DOHH2 (cell line): ENCODE data around the gene ARL4C.

ENCODE experiments used
- H3F3A ChIP-seq: fragments of 200-600 bp; sonication (generic), shearing (Covaris generic); 2 replicates; pipeline ENCODE4 v1.6.0; 2016; ENCODE audit warnings: antibody characterized with exemption, mild to moderate bottlenecking; ENCODE audit not compliant: control insufficient read depth, insufficient read depth
- H3K27ac ChIP-seq: fragments of 200-600 bp; sonication (generic); 2 replicates; pipeline ENCODE4 v1.5.1; 2014; ENCODE audit warnings: low read depth, mild to moderate bottlenecking, low read length, moderate library complexity
- H3K27me3 ChIP-seq: fragments of 200-600 bp; sonication (generic); 2 replicates; pipeline ENCODE4 v1.6.1; 2014; ENCODE audit warnings: mild to moderate bottlenecking, low read length, mixed read lengths; ENCODE audit not compliant: control insufficient read depth
- H3K36me3 ChIP-seq: fragments of 200-600 bp; sonication (generic); 2 replicates; pipeline ENCODE4 v1.6.1; 2014; ENCODE audit warnings: mild to moderate bottlenecking, low read length, moderate library complexity, mixed read lengths; ENCODE audit not compliant: control insufficient read depth
- H3K4me1 ChIP-seq: fragments of 200-600 bp; sonication (generic); 2 replicates; pipeline ENCODE4 v1.6.1; 2014; ENCODE audit warnings: mild to moderate bottlenecking, low read length, mixed read lengths; ENCODE audit not compliant: control insufficient read depth
- H3K4me2 ChIP-seq: fragments of 200-600 bp; sonication (generic); 2 replicates; pipeline ENCODE4 v1.6.0; 2014; ENCODE audit warnings: mild to moderate bottlenecking, low read length, moderate library complexity
- H3K4me3 ChIP-seq: fragments of 200-600 bp; sonication (generic); 2 replicates; pipeline ENCODE4 v1.5.1; 2014; ENCODE audit warnings: mild to moderate bottlenecking, low read length, mixed read lengths
- H3K79me2 ChIP-seq: fragments of 200-600 bp; sonication (generic); 2 replicates; pipeline ENCODE4 v1.6.1; 2014; ENCODE audit warnings: mild to moderate bottlenecking, low read length, mixed read lengths; ENCODE audit not compliant: control insufficient read depth
- H3K9me2 ChIP-seq: fragments of 200-600 bp; sonication (generic); replicated peaks from 2 replicates; pipeline ENCODE4 v1.6.1; 2014; ENCODE audit warnings: mild to moderate bottlenecking, low read length, mixed read lengths; ENCODE audit not compliant: control insufficient read depth
- H3K9me3 ChIP-seq: fragments of 200-600 bp; sonication (generic); 2 replicates; pipeline ENCODE4 v1.6.1; 2014; ENCODE audit warnings: antibody characterized with exemption, low read length, mixed read lengths; ENCODE audit not compliant: control insufficient read depth, insufficient read depth
- H4K20me1 ChIP-seq: fragments of 200-600 bp; sonication (generic); 2 replicates; pipeline ENCODE4 v1.6.0; 2014; ENCODE audit warnings: low read depth, mild to moderate bottlenecking, antibody characterized with exemption, low read length, moderate library complexity; ENCODE audit not compliant: control insufficient read depth, insufficient read depth
- EZH2phosphoT487 ChIP-seq: fragments of 200-600 bp; sonication (generic); IDR thresholded peaks from 2 replicates; pipeline ENCODE4 v1.6.1; 2017; ENCODE audit warnings: borderline replicate concordance, mild to moderate bottlenecking, antibody characterized with exemption, low read length, moderate library complexity, mixed read lengths
- TF ChIP-seq, protein P1 (sequence below): fragments of 200-600 bp; sonication (generic); IDR thresholded peaks from one replicate; pipeline ENCODE4 v1.5.1; 2014; ENCODE audit warnings: antibody characterized with exemption, mild to moderate bottlenecking, low read depth, low read length; ENCODE audit not compliant: poor library complexity, severe bottlenecking

ARL4C gene

DNA sequence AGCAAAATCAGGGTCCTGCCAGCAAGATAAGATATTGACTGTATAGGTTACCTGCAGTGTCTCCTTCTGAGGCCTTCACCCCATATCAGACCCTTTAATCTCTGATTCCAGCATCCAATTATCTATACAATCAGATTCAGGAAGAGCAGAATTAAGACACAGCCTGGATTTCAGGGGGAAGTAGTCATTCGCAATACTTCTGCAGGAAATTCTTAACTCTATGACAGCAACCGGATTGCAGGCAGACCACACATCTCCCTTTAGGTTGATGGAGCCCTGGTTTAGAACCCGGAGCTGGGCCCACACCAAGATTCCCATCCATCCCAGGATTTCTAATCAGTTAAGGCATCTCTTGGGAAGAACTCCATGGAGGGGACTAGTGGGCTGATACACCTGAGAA, 9.5 kb downstream of the ARL4C start:
- Histone ChIP-seq H3K4me2 (no peak overlapping the region), H3K36me3 (no peaks in the 10 kb centered on the region), H3K79me2 (no peaks in the 10 kb centered on the region), H3F3A (no peaks in the 10 kb centered on the region), H3K27ac (no peak overlapping the region), H4K20me1 (no peaks in the 10 kb centered on the region), H3K9me3 (no peaks in the 10 kb centered on the region), H3K4me1 (peaks cover 19% of the 10 kb centered on the region), H3K9me2 (no peaks in the 10 kb centered on the region), H3K4me3 (no peak overlapping the region), H3K27me3 (peaks cover 18% of the 10 kb centered on the region; the same call in 1 of the 2 replicates)
- no peak for TF ChIP-seq EZH2phosphoT487
- TF ChIP-seq, protein P1, sequence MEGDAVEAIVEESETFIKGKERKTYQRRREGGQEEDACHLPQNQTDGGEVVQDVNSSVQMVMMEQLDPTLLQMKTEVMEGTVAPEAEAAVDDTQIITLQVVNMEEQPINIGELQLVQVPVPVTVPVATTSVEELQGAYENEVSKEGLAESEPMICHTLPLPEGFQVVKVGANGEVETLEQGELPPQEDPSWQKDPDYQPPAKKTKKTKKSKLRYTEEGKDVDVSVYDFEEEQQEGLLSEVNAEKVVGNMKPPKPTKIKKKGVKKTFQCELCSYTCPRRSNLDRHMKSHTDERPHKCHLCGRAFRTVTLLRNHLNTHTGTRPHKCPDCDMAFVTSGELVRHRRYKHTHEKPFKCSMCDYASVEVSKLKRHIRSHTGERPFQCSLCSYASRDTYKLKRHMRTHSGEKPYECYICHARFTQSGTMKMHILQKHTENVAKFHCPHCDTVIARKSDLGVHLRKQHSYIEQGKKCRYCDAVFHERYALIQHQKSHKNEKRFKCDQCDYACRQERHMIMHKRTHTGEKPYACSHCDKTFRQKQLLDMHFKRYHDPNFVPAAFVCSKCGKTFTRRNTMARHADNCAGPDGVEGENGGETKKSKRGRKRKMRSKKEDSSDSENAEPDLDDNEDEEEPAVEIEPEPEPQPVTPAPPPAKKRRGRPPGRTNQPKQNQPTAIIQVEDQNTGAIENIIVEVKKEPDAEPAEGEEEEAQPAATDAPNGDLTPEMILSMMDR = no peak

DNA sequence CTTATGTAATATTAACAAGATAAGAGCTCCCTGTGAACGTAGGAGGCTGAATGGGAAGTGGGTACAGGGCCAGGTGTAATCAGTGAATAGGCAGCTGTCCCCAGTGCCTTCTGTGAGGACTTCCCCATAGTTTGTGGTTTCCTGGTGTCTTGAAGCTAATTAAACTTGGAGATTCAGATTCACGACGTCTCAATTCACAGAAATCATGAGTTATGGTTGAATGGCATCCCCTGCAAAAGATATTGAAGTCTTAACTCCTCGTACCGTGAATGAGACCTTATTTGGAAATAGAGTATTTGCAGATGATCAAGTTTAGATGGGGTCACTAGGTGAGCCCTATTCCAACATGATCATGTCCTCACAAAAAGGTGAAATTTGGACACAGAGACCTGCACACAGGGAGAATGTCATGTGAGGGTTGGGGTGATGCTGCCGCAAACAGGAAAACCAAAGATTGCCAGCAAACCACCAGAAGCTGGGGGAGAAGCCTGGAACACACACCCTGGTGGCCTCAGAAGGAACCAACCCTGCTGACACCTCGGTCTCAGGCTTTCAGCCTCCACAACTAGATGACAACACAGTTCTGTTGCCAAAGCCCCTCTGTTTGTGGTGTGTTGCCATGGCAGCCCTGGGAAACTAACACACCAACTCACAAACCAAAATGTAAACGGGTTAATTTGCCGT, 13.2 kb downstream of the ARL4C start:
- H3F3A ChIP-seq = no peaks in the 10 kb centered on the region
- no peaks in the 10 kb centered on the region for H4K20me1 ChIP-seq
- peak overlapping the region; percentile 49 for H3K4me2 ChIP-seq
- no peaks in the 10 kb centered on the region for H3K79me2 ChIP-seq
- H3K9me3 ChIP-seq = no peaks in the 10 kb centered on the region
- 0 out of 2 replicates have a peak overlapping the region, but pooled peaks have one; percentile 32 for H3K27ac ChIP-seq
- peak overlapping the region; percentile 35 for H3K4me3 ChIP-seq
- H3K36me3 ChIP-seq = no peaks in the 10 kb centered on the region
- TF ChIP-seq, protein P1 = peak; percentile 24
- TF ChIP-seq EZH2phosphoT487 = no peak
- no peaks in the 10 kb centered on the region for H3K9me2 ChIP-seq
- peaks cover 19% of the 10 kb centered on the region for H3K4me1 ChIP-seq
- H3K27me3 ChIP-seq = no peaks in the 10 kb centered on the region

DNA sequence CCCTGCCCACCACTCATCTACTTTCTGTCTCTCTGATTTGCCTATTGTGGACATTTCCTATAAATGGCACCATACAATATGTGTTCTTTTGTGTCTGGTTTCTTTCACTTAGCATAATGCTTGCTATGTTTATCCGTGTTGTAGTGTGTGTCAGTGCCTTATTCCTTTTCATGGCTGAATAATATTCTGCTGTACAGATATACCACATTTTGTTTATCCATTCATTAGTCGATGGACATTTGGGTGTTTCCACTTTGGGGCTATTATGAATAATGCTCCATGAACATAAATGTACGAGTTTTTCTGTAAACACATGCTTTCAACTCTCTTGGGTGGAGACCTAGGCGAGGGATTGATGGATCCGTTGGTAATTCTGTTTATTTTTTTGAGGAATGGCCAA, 15.6 kb downstream of the ARL4C start:
- H3K4me3 ChIP-seq = no peak overlapping the region
- TF ChIP-seq EZH2phosphoT487 = no peak
- TF ChIP-seq, protein P1 = no peak
- no peaks in the 10 kb centered on the region for H3K27me3 ChIP-seq
- no peaks in the 10 kb centered on the region for H3K79me2 ChIP-seq
- H3K36me3 ChIP-seq = no peaks in the 10 kb centered on the region
- H3K27ac ChIP-seq = no peak overlapping the region
- no peaks in the 10 kb centered on the region for H3K9me2 ChIP-seq
- H3K4me1 ChIP-seq = peaks cover 19% of the 10 kb centered on the region
- H4K20me1 ChIP-seq = no peaks in the 10 kb centered on the region
- no peaks in the 10 kb centered on the region for H3K9me3 ChIP-seq
- H3K4me2 ChIP-seq = no peak overlapping the region
- no peaks in the 10 kb centered on the region for H3F3A ChIP-seq
